Measurements from ENCODE around the gene CDKN2AIPNL. TPM values are rescaled to one million over a fixed set of nuclear protein-coding genes. Genes with fewer than 3 reads are reported as not detected.
A peak's percentile ranks its signal among the peaks of the same experiment; 100 is the strongest.

CDKN2AIPNL gene
- total RNA-seq, 1 experiment from 2014 or later = 43.6 TPM

DNA sequence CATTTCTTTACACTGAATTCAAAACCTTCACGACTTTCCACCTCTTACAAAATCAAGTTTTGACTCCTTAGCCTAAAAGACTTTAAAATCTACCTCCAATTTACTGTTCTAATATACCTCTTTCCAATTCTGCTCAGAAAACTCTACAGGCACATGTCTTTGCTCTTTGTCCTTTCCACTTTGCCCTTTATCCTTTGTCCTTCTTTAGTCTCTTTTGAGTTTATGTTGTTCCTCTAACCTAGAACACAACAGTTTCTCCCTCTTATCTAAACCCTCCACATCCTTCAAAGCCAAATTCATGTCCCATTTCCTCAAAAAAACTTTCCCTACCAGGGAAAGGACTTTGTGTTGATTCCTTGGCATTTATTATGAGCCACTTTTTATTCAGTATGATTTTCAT is 46.1 kb downstream of the CDKN2AIPNL start:
- Histone ChIP-seq H3K36me3 (ENCODE audit: control insufficient read depth, insufficient read depth, low read length) (no peaks in the 10 kb centered on the region; the same call in 1 of the 2 replicates), H3K27ac (ENCODE audit: low read length) (no peak overlapping the region), H3K27me3 (ENCODE audit: control insufficient read depth, insufficient read depth, low read length) (no peaks in the 10 kb centered on the region), H3K4me1 (ENCODE audit: control insufficient read depth, insufficient read depth, low read length) (peaks cover 12% of the 10 kb centered on the region), H3K9me3 (ENCODE audit: control insufficient read depth, insufficient read depth, low read depth, low read length) (peaks cover 5% of the 10 kb centered on the region; the same call in 1 of the 2 replicates), H3K4me3 (ENCODE audit: low read depth in 2 of 2, low read length in 2 of 2) (no peak overlapping the region)
- CTCF ChIA-PET = interaction anchor here (0.6 kb wide), 1 partner anchor 62 kb away, joined by 4 read pairs; no protein-coding TSS in a partner anchor
- DNase-seq (ENCODE audit: low read depth, low spot score) (no peak), ATAC-seq (no peak)
- POLR2A ChIA-PET = no interaction called here
- in situ Hi-C loops (cut with HindIII; ENCODE audit: low pct_unique_long_range_greater_than_20kb, low sequenced_read_pairs) (no loop called here), intact Hi-C loops (cut with micrococcal nuclease; ENCODE audit: unreplicated experiment) (no loop called here)
- BruUV-seq (replicated peaks) = TSS peak; percentile 35
- TF ChIP-seq SIN3A (IDR thresholded peaks at IDR 0.05; ENCODE audit: borderline replicate concordance, insufficient read depth, low read depth, low read length) = no peak
- no peak for TF ChIP-seq REST (IDR thresholded peaks at IDR 0.05; ENCODE audit: insufficient read depth in 1 of 2, low read depth in 2 of 2, low read length in 1 of 2)
- no peak for TF ChIP-seq POLR2AphosphoS5 (IDR thresholded peaks at IDR 0.05; ENCODE audit: low read depth, low read length)
- no peak for TF ChIP-seq TCF7L2 (IDR thresholded peaks at IDR 0.05; ENCODE audit: low read depth, low read length)
- TF ChIP-seq, protein P1, sequence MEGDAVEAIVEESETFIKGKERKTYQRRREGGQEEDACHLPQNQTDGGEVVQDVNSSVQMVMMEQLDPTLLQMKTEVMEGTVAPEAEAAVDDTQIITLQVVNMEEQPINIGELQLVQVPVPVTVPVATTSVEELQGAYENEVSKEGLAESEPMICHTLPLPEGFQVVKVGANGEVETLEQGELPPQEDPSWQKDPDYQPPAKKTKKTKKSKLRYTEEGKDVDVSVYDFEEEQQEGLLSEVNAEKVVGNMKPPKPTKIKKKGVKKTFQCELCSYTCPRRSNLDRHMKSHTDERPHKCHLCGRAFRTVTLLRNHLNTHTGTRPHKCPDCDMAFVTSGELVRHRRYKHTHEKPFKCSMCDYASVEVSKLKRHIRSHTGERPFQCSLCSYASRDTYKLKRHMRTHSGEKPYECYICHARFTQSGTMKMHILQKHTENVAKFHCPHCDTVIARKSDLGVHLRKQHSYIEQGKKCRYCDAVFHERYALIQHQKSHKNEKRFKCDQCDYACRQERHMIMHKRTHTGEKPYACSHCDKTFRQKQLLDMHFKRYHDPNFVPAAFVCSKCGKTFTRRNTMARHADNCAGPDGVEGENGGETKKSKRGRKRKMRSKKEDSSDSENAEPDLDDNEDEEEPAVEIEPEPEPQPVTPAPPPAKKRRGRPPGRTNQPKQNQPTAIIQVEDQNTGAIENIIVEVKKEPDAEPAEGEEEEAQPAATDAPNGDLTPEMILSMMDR (IDR thresholded peaks at IDR 0.05) = no peak

GRCh38 chr5:134355681-134356080 is 56.0 kb downstream of the CDKN2AIPNL start:
- Histone ChIP-seq H3K4me3 (ENCODE audit: low read depth in 2 of 2, low read length in 2 of 2) (no peak overlapping the region), H3K9me3 (ENCODE audit: control insufficient read depth, insufficient read depth, low read depth, low read length) (no peaks in the 10 kb centered on the region), H3K4me1 (ENCODE audit: control insufficient read depth, insufficient read depth, low read length) (no peaks in the 10 kb centered on the region), H3K36me3 (ENCODE audit: control insufficient read depth, insufficient read depth, low read length) (no peaks in the 10 kb centered on the region), H3K27ac (ENCODE audit: low read length) (no peak overlapping the region), H3K27me3 (ENCODE audit: control insufficient read depth, insufficient read depth, low read length) (no peaks in the 10 kb centered on the region)
- in situ Hi-C loops (cut with HindIII; ENCODE audit: low pct_unique_long_range_greater_than_20kb, low sequenced_read_pairs) = no loop called here
- BruUV-seq (replicated peaks) = no TSS peak
- POLR2A ChIA-PET = no interaction called here
- intact Hi-C loops (cut with micrococcal nuclease; ENCODE audit: unreplicated experiment) = no loop called here
- TF ChIP-seq, protein P1 (IDR thresholded peaks at IDR 0.05) = no peak
- no peak for TF ChIP-seq POLR2AphosphoS5 (IDR thresholded peaks at IDR 0.05; ENCODE audit: low read depth, low read length)
- TF ChIP-seq REST (IDR thresholded peaks at IDR 0.05; ENCODE audit: insufficient read depth in 1 of 2, low read depth in 2 of 2, low read length in 1 of 2) = no peak
- TF ChIP-seq SIN3A (IDR thresholded peaks at IDR 0.05; ENCODE audit: borderline replicate concordance, insufficient read depth, low read depth, low read length) = no peak
- no peak for TF ChIP-seq TCF7L2 (IDR thresholded peaks at IDR 0.05; ENCODE audit: low read depth, low read length)
- DNase-seq (ENCODE audit: low read depth, low spot score) (no peak), ATAC-seq (no peak)
- CTCF ChIA-PET = no interaction called here

Measured in Panc1 (cell line).